Measurements from ENCODE around the gene TRIP12. TPM values are rescaled to one million over a fixed set of nuclear protein-coding genes. Genes with fewer than 3 reads are reported as not detected.

Gene TRIP12
- total RNA-seq, 1 donor, result 210 TPM

DNA sequence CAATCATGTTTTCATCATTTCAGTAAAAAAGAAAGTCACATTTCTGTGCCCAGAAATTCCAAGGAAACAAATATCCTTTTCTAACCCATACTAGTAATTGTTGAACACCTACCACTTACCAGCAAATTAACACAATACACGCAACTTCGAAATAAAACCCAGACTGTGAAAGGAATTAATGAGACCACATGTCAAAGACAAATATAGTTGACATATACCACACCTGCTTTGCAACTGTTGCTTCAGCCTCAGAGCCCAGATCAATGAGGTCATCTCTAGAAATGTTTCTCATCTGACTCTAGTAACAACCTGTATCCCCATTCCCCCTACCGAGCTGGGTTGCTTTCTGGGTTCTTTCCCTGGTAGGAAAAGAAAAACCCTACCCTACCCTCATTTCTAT, 52.6 kb downstream of the TRIP12 start:
- H3K4me3 ChIP-seq (ENCODE audit: low read depth, low read length), result no peak overlapping the region
- no peak for DNase-seq (ENCODE audit: low read depth)
- TF ChIP-seq CTCF (IDR thresholded peaks at IDR 0.05; ENCODE audit: insufficient read depth, low read length), result no peak

DNA sequence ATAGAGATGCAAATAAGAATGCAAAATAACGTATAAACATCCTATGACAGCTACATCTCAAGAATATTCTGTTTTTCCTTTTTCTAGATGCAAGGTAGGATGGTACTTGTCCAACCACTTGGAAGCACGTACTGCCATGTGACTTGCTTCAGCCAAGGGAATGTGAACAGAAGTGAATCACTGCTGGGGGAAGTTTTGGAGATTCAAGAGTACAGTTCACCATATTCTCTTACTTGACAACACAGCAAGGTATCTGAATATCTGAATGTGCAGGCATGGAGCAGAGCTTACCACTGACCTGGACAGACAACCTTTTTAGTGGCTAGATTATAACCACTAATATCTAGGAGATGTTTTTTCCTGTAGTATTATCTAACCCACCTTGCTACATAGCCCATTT, 53.0 kb downstream of the TRIP12 start:
- DNase-seq (ENCODE audit: low read depth), result no peak
- no peak overlapping the region for H3K4me3 ChIP-seq (ENCODE audit: low read depth, low read length)
- no peak for TF ChIP-seq CTCF (IDR thresholded peaks at IDR 0.05; ENCODE audit: insufficient read depth, low read length)

DNA sequence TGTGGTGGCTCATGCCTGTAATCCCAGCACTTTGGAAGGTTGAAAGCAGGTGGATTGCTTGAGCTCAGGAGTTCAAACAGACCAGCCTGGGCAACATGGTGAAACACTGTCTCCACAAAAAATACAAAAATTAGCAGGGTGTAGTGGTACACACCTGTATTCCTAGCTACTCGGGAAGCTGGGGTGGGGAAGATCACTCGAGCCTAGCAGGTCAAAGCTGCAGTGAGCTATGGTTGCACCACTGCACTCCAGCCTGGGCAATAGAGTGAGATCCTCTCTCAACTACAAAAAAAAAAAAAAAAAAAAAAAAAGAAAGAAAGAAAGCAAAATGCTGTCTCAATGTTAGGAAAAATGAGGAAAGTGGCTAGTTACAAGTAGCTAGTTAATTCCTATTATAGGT, 56.8 kb downstream of the TRIP12 start:
- no peak for DNase-seq (ENCODE audit: low read depth)
- no peak overlapping the region for H3K4me3 ChIP-seq (ENCODE audit: low read depth, low read length)
- TF ChIP-seq CTCF (IDR thresholded peaks at IDR 0.05; ENCODE audit: insufficient read depth, low read length), result no peak

GRCh38 chr2:229861431-229861830, 60.4 kb downstream of the TRIP12 start:
- H3K4me3 ChIP-seq (ENCODE audit: low read depth, low read length), result no peak overlapping the region
- no peak for TF ChIP-seq CTCF (IDR thresholded peaks at IDR 0.05; ENCODE audit: insufficient read depth, low read length)
- DNase-seq (ENCODE audit: low read depth), result peak; percentile 39

- DNase-seq (ENCODE audit: low read depth), result no peak
- no peak overlapping the region for H3K4me3 ChIP-seq (ENCODE audit: low read depth, low read length)
- no peak for TF ChIP-seq CTCF (IDR thresholded peaks at IDR 0.05; ENCODE audit: insufficient read depth, low read length)
Observed at GRCh38 chr2:229860334-229860733, 61.5 kb downstream of the TRIP12 start.

- no peak for DNase-seq (ENCODE audit: low read depth)
- H3K4me3 ChIP-seq (ENCODE audit: low read depth, low read length), result no peak overlapping the region
- no peak for TF ChIP-seq CTCF (IDR thresholded peaks at IDR 0.05; ENCODE audit: insufficient read depth, low read length)
Observed at GRCh38 chr2:229858351-229858750, 63.5 kb downstream of the TRIP12 start.

GRCh38 chr2:229857634-229858033, 64.2 kb downstream of the TRIP12 start:
- TF ChIP-seq CTCF (IDR thresholded peaks at IDR 0.05; ENCODE audit: insufficient read depth, low read length), result no peak
- H3K4me3 ChIP-seq (ENCODE audit: low read depth, low read length), result no peak overlapping the region
- no peak for DNase-seq (ENCODE audit: low read depth)
